HCT116 (cell line): Measurements from ENCODE around the gene C5AR1. TPM values are rescaled to one million over a fixed set of nuclear protein-coding genes. Genes with fewer than 3 reads are reported as not detected.

ENCODE experiments used
- ATAC-seq: fragments of 200-7000 bp; cut with Tn5 transposase; 2 replicates; pipeline ENCODE4 v1.9.1; 2020; ENCODE audit warnings: mild to moderate bottlenecking, moderate library complexity
- BruUV-seq: library from RNA; stranded (reverse); fragments of 400-500 nt; replicated peaks from 2 replicates; lab custom pipeline; 2021; lab: Mats Ljungman, UMichigan
- CTCF ChIA-PET: fragments of 300-600 bp; sonication (Branson Sonifier 250); formaldehyde crosslinking; loops from one replicate; lab custom pipeline; 2021; ENCODE audit warnings: antibody characterized with exemption; lab: Charles Lee
- POLR2A ChIA-PET: fragments of 300-600, 350-600 bp; sonication (Branson Sonifier 250); formaldehyde crosslinking; loops from one replicate; lab custom pipeline; 2021; ENCODE audit warnings: antibody characterized with exemption; lab: Charles Lee
- RAD21 ChIA-PET, 2 experiments: fragments of 300-600 bp; sonication (Branson Sonifier 250); formaldehyde crosslinking; loops; one replicate each; lab custom pipeline; 2023; ENCODE audit warnings: low total read pairs in 2 of 2; ENCODE audit not compliant: uncharacterized antibody in 2 of 2, unreplicated experiment in 2 of 2, low non-redundant PET in 1 of 2; lab: Charles Lee
- DNase-seq: peaks from one replicate; pipeline ENCODE4 v3.0.0-alpha.2; 2010; ENCODE audit warnings: low read depth, low spot score
- H2AFZ ChIP-seq: fragments of 200-600 bp; shearing (Covaris generic), sonication (generic); 2 replicates; pipeline ENCODE4 v1.6.1; 2017; ENCODE audit warnings: low read depth, mixed run types, mixed read lengths, antibody characterized with exemption, low read length; ENCODE audit not compliant: poor library complexity, severe bottlenecking
- H3K27ac ChIP-seq: 2 replicates; pipeline ENCODE4 v1.5.1; 2012; ENCODE audit warnings: low read depth, low read length
- H3K27me3 ChIP-seq: fragments of 200-600 bp; sonication (generic); 2 replicates; pipeline ENCODE4 v1.6.1; 2016; ENCODE audit warnings: mixed run types, low read length, mixed read lengths; ENCODE audit not compliant: insufficient read depth
- H3K36me3 ChIP-seq, 2 experiments: fragments of 200-500 bp in 1 of 2; fragments of 200-600 bp in 1 of 2; sonication (Bioruptor generic) in 1 of 2; sonication (generic) in 1 of 2; 2 replicates each; pipeline versions ENCODE4 v1.5.1 to v1.6.1; 2014 to 2016; ENCODE audit warnings: low read length in 2 of 2, inconsistent platforms in 1 of 2, mixed read lengths in 1 of 2, mixed run types in 1 of 2; ENCODE audit not compliant: insufficient read depth in 2 of 2, control insufficient read depth in 1 of 2
- H3K4me1 ChIP-seq, 2 experiments: fragments of 200-600 bp in 1 of 2; sonication (generic) in 1 of 2; 2 replicates each; pipeline versions ENCODE4 v1.5.1 to v1.6.1; 2012 to 2017; ENCODE audit warnings: low read length in 2 of 2, inconsistent platforms in 1 of 2, mild to moderate bottlenecking in 1 of 2, mixed read lengths in 1 of 2, mixed run types in 1 of 2, moderate library complexity in 1 of 2; ENCODE audit not compliant: insufficient read depth in 2 of 2, control insufficient read depth in 1 of 2
- H3K4me2 ChIP-seq: fragments of 200-600 bp; sonication (generic); 2 replicates; pipeline ENCODE4 v1.6.1; 2017; ENCODE audit warnings: mixed run types, low read length, mixed read lengths
- H3K4me3 ChIP-seq, 2 experiments: fragments of 200-600 bp in 1 of 2; sonication (generic) in 1 of 2; replicated peaks in 1 of 2; 2 replicates each; pipeline ENCODE4 v1.5.1; 2011 to 2016; ENCODE audit warnings: low read length in 2 of 2, control low read depth in 1 of 2, low read depth in 1 of 2, mild to moderate bottlenecking in 1 of 2, mixed read lengths in 1 of 2, mixed run types in 1 of 2
- H3K79me2 ChIP-seq: fragments of 200-600 bp; sonication (generic); 2 replicates; pipeline ENCODE4 v1.6.1; 2017; ENCODE audit warnings: mild to moderate bottlenecking, mixed run types, low read length, moderate library complexity, mixed read lengths; ENCODE audit not compliant: insufficient read depth
- H3K9ac ChIP-seq: fragments of 200-600 bp; sonication (generic); 2 replicates; pipeline ENCODE4 v1.6.1; 2016; ENCODE audit warnings: low read length, mixed read lengths
- H3K9me2 ChIP-seq: fragments of 200-600 bp; sonication (generic), shearing (Covaris generic); 2 replicates; pipeline ENCODE4 v1.6.1; 2017; ENCODE audit warnings: mixed run types, mild to moderate bottlenecking, moderate library complexity; ENCODE audit not compliant: insufficient read depth
- H3K9me3 ChIP-seq, 2 experiments: fragments of 200-500 bp in 1 of 2; fragments of 200-600 bp in 1 of 2; sonication (Bioruptor generic) in 1 of 2; sonication (generic) in 1 of 2; 2 replicates each; pipeline ENCODE4 v1.6.1; 2014 to 2017; ENCODE audit warnings: low read length in 2 of 2, mixed read lengths in 2 of 2, inconsistent platforms in 1 of 2, low read depth in 1 of 2, mild to moderate bottlenecking in 1 of 2, mixed run types in 1 of 2, moderate library complexity in 1 of 2; ENCODE audit not compliant: control insufficient read depth in 1 of 2, insufficient read depth in 1 of 2
- H4K20me1 ChIP-seq: fragments of 200-600 bp; sonication (generic), shearing (Covaris generic); 2 replicates; pipeline ENCODE4 v1.6.1; 2017; ENCODE audit warnings: mixed run types, mild to moderate bottlenecking, moderate library complexity; ENCODE audit not compliant: insufficient read depth
- CEBPB ChIP-seq: IDR thresholded peaks from 2 replicates; pipeline ENCODE4 v1.6.1; 2012; ENCODE audit warnings: low read depth
- EGR1 ChIP-seq: IDR thresholded peaks from 2 replicates; pipeline ENCODE4 v1.6.1; 2012; ENCODE audit warnings: low read depth
- JUND ChIP-seq: IDR thresholded peaks from 2 replicates; pipeline ENCODE4 v1.6.1; 2012
- POLR2A ChIP-seq: IDR thresholded peaks from 2 replicates; pipeline ENCODE4 v1.7.0; 2011; ENCODE audit warnings: borderline replicate concordance; ENCODE audit not compliant: insufficient read depth, insufficient read length; ENCODE audit errors: extremely low read depth
- POLR2AphosphoS5 ChIP-seq: IDR thresholded peaks from 2 replicates; pipeline ENCODE4 v1.6.1; 2011; ENCODE audit warnings: mild to moderate bottlenecking, low read depth, low read length, moderate library complexity
- SIN3A ChIP-seq: IDR thresholded peaks from 2 replicates; pipeline ENCODE4 v1.6.1; 2012; ENCODE audit warnings: low read depth
- SP1 ChIP-seq: IDR thresholded peaks from 2 replicates; pipeline ENCODE4 v1.6.1; 2012; ENCODE audit warnings: low read depth
- TCF7L2 ChIP-seq: IDR thresholded peaks from 2 replicates; pipeline ENCODE4 v1.7.0; 2011; ENCODE audit warnings: borderline replicate concordance, inconsistent platforms; ENCODE audit not compliant: insufficient read depth, insufficient read length; ENCODE audit errors: extremely low read depth
- YY1 ChIP-seq: IDR thresholded peaks from 2 replicates; pipeline ENCODE4 v1.6.1; 2011; ENCODE audit warnings: low read length, low read depth, moderate library complexity, mild to moderate bottlenecking; ENCODE audit not compliant: insufficient replicate concordance; ENCODE audit errors: extremely low read depth
- ZFX ChIP-seq: fragments of 450-650 bp; IDR thresholded peaks from 2 replicates; pipeline ENCODE4 v1.6.1; 2017
- ZNF274 ChIP-seq: fragments of 200-500 bp; sonication (Bioruptor generic); IDR thresholded peaks from 2 replicates; pipeline ENCODE4 v1.6.1; 2014; ENCODE audit warnings: mild to moderate bottlenecking, low read depth, low read length, inconsistent platforms
- intact Hi-C: fragments of 100-400 bp; cut with micrococcal nuclease; formaldehyde crosslinking; loops from 2 replicates; pipeline ENCODE4 v1.10.0; 2022
- total RNA-seq: library from RNA; stranded (reverse); gene quantifications from one replicate; pipeline ENCODE4 v1.2.1, GENCODE V29; 2021; ENCODE audit not compliant: unreplicated experiment
- TF ChIP-seq, protein P1 (sequence below): IDR thresholded peaks from 2 replicates; pipeline ENCODE4 v1.6.1; 2012
- TF ChIP-seq, protein P2 (sequence below), 3 experiments: fragments of 200-600 bp in 1 of 3; sonication (generic) in 1 of 3; IDR thresholded peaks in 2 of 3; conservative IDR thresholded peaks in 1 of 3; 2 replicates each; pipeline ENCODE4 v1.5.1; 2012 to 2017; ENCODE audit warnings: low read depth in 2 of 3, low read length in 2 of 3, antibody characterized with exemption in 1 of 3, borderline replicate concordance in 1 of 3, control low read depth in 1 of 3, mild to moderate bottlenecking in 1 of 3, mixed read lengths in 1 of 3, mixed run types in 1 of 3, moderate library complexity in 1 of 3; ENCODE audit not compliant: insufficient read depth in 1 of 3
- TF ChIP-seq, protein P3 (sequence below): IDR thresholded peaks from 2 replicates; pipeline ENCODE4 v1.6.1; 2012

The C5AR1 gene
- total RNA-seq, 1 experiment from 2014 or later = 6.5 TPM

DNA sequence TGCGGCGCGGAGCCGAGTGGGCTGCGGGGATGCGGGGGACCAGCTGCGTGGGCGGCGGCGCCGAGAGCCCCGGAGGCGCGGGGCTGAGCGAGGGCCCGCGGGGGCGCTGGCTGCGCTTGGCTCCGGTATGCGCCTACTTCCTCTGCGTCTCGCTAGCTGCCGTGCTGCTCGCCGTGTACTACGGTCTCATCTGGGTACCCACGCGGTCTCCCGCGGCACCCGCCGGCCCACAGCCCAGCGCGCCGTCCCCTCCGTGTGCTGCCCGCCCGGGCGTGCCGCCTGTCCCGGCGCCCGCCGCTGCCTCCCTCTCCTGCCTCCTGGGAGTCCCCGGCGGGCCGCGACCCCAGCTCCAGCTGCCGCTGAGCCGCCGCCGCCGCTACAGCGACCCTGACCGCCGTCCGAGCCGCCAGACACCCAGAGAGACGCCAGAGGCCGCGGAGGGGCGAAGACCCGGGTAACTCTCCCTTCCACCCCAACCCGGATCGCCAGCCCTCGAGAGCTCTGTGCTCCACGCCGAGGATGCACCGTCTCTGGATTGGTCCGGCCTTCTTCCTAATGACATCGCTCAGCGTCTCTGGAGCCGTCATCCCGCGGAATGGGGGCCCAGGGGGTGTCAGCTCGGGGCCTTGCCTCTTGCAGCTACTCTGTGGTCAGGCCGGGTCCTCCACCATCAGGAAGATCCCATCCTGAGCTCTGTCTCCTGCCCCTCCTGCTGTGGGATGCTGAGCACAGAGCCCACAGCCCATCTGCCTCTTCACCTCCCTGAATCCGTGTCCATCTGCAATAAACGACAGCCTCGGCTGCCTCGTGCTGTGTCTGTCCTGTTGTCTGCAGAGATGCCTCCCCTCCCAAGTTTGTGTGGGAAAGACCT is 34.5 kb upstream of the C5AR1 start:
- ChIA-PET RAD21 (no interaction called here), POLR2A (interaction anchor here (1.5 to 2.1 kb wide), 4 partner anchors 18 to 161 kb away, joined by 5 to 23 read pairs (median 6); partner anchors contain the start of genes CCDC9, DHX34 and ZC3H4), CTCF (interaction anchor here (1.1 to 1.5 kb wide), 5 partner anchors 10 to 74 kb away, joined by 3 to 7 read pairs (median 5); partner anchors contain the start of gene DHX34)
- Histone ChIP-seq H3K4me2 (peak overlapping the region; percentile 46; the same call in 1 of the 2 replicates), H2AFZ (no peak overlapping the region), H3K27ac (peak overlapping the region; percentile 57), H3K9me3 (no peaks in the 10 kb centered on the region), H3K36me3 (peaks cover 8 to 10% of the 10 kb centered on the region in 2 experiments; a peak in 2 of 4 replicates), H4K20me1 (no peaks in the 10 kb centered on the region), H3K9ac (no peak overlapping the region), H3K79me2 (no peaks in the 10 kb centered on the region; the same call in 1 of the 2 replicates), H3K4me1 (peaks cover 10 to 41% of the 10 kb centered on the region in 2 experiments; a peak in 3 of 4 replicates), H3K27me3 (no peaks in the 10 kb centered on the region), H3K4me3 (peak overlapping the region in 1 of 2 experiments; percentile 7; a peak in 1 of 4 replicates), H3K9me2 (no peaks in the 10 kb centered on the region)
- TF ChIP-seq, protein P1, sequence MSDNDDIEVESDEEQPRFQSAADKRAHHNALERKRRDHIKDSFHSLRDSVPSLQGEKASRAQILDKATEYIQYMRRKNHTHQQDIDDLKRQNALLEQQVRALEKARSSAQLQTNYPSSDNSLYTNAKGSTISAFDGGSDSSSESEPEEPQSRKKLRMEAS = no peak
- TF ChIP-seq POLR2A (no peak), JUND (no peak), YY1 (no peak), POLR2AphosphoS5 (no peak)
- no TSS peak for BruUV-seq
- ATAC-seq = no peak
- DNase-seq = no peak
- intact Hi-C loops = no loop called here

DNA sequence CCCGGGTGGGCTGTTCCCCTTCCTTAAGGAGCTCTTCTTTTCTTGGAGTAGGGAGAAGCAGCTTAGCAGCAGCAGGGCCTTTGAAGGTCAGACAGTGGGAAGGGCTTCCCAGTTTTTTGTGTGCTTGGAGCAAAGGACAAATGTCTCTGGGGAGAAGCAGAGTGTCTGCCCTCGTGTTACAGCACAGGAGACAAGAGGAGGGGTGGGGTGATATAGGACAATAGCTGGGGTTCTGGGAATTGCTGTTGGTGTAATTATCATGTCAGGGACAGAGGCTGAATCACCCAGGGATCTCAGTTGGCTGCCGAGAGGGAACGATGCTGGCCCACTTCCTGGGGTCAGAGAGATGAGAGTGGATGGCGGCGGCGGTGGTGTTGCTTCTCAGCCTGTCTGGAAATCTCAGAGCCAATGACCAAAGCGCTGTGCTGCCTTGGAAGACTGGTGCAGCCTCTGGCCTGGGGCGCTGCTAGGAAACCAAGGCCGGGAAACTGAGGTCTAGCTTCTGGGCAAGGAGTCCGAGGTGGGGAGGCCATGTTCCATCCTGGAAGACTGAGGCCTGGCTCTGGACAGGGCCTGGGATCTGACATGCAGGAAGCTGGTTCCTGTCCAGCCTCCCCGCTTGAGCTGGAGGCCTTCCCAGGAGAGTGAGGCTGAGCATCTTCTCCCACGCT is 33.7 kb upstream of the C5AR1 start:
- CTCF ChIA-PET = interaction anchor here (1.3 kb wide), 1 partner anchor 9 kb away, joined by 5 read pairs; no protein-coding TSS in a partner anchor
- Histone ChIP-seq H3K27me3 (no peaks in the 10 kb centered on the region), H2AFZ (no peak overlapping the region), H3K9ac (no peak overlapping the region), H3K4me3 (no peak overlapping the region), H3K27ac (peak overlapping the region; percentile 57; the same call in 1 of the 2 replicates), H3K4me2 (no peak overlapping the region), H3K9me2 (no peaks in the 10 kb centered on the region), H3K4me1 (peaks cover 10 to 44% of the 10 kb centered on the region in 2 experiments; a peak in 3 of 4 replicates), H3K36me3 (peaks cover 5 to 6% of the 10 kb centered on the region in 2 experiments; a peak in 1 of 4 replicates), H3K9me3 (no peaks in the 10 kb centered on the region), H3K79me2 (no peaks in the 10 kb centered on the region; the same call in 1 of the 2 replicates), H4K20me1 (no peaks in the 10 kb centered on the region)
- no TSS peak for BruUV-seq
- DNase-seq (no peak), ATAC-seq (no peak)
- RAD21 ChIA-PET = no interaction called here
- intact Hi-C loops = no loop called here
- POLR2A ChIA-PET = no interaction called here
- TF ChIP-seq, protein P1 = no peak
- TF ChIP-seq CEBPB = no peak
- no peak for TF ChIP-seq ZNF274
- TF ChIP-seq, protein P2, sequence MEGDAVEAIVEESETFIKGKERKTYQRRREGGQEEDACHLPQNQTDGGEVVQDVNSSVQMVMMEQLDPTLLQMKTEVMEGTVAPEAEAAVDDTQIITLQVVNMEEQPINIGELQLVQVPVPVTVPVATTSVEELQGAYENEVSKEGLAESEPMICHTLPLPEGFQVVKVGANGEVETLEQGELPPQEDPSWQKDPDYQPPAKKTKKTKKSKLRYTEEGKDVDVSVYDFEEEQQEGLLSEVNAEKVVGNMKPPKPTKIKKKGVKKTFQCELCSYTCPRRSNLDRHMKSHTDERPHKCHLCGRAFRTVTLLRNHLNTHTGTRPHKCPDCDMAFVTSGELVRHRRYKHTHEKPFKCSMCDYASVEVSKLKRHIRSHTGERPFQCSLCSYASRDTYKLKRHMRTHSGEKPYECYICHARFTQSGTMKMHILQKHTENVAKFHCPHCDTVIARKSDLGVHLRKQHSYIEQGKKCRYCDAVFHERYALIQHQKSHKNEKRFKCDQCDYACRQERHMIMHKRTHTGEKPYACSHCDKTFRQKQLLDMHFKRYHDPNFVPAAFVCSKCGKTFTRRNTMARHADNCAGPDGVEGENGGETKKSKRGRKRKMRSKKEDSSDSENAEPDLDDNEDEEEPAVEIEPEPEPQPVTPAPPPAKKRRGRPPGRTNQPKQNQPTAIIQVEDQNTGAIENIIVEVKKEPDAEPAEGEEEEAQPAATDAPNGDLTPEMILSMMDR (IDR thresholded peaks at IDR 0.05 in 2 of 3, conservative IDR thresholded peaks at IDR 0.05 in 1 of 3; ENCODE audit: borderline replicate concordance in 1 of 3, insufficient read depth in 1 of 3, low read depth in 2 of 3, low read length in 2 of 3) = no peak
- no peak for TF ChIP-seq POLR2A
- no peak for TF ChIP-seq TCF7L2
- TF ChIP-seq, protein P3, sequence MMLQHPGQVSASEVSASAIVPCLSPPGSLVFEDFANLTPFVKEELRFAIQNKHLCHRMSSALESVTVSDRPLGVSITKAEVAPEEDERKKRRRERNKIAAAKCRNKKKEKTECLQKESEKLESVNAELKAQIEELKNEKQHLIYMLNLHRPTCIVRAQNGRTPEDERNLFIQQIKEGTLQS = no peak
- TF ChIP-seq POLR2AphosphoS5 = no peak
- no peak for TF ChIP-seq SIN3A
- TF ChIP-seq ZFX = no peak
- TF ChIP-seq EGR1 = no peak
- TF ChIP-seq SP1 = no peak
